ENCODE data around the gene ADAMTS20.

ADAMTS20 gene

GRCh38 chr12:43425361-43425760, 126.6 kb downstream of the ADAMTS20 start:
- Histone ChIP-seq H3K9me3 (ENCODE audit: control insufficient read depth, insufficient read depth, low read length) (no peaks in the 10 kb centered on the region), H3K27me3 (ENCODE audit: control insufficient read depth, low read length) (no peaks in the 10 kb centered on the region), H3F3A (ENCODE audit: control insufficient read depth, insufficient read depth) (no peaks in the 10 kb centered on the region), H3K4me1 (ENCODE audit: control insufficient read depth, low read length) (no peaks in the 10 kb centered on the region), H3K36me3 (ENCODE audit: control insufficient read depth, low read length) (no peaks in the 10 kb centered on the region), H3K4me2 (ENCODE audit: low read length) (no peak overlapping the region), H4K20me1 (ENCODE audit: control insufficient read depth, insufficient read depth, low read depth, low read length) (no peaks in the 10 kb centered on the region), H3K9me2 (replicated peaks; ENCODE audit: control insufficient read depth, low read length) (no peaks in the 10 kb centered on the region), H3K4me3 (ENCODE audit: low read length) (no peak overlapping the region), H3K79me2 (ENCODE audit: control insufficient read depth, low read length) (no peaks in the 10 kb centered on the region), H3K27ac (ENCODE audit: low read depth, low read length) (no peak overlapping the region)
- TF ChIP-seq CTCF (IDR thresholded peaks at IDR 0.05; ENCODE audit: low read depth, low read length, poor library complexity, severe bottlenecking) (no peak), EZH2phosphoT487 (IDR thresholded peaks at IDR 0.05; ENCODE audit: borderline replicate concordance, low read length) (no peak)

GRCh38 chr12:43416981-43417380, 135.0 kb downstream of the ADAMTS20 start:
- no peaks in the 10 kb centered on the region for H3K79me2 ChIP-seq (ENCODE audit: control insufficient read depth, low read length)
- no peaks in the 10 kb centered on the region for H3K4me1 ChIP-seq (ENCODE audit: control insufficient read depth, low read length)
- no peak overlapping the region for H3K4me3 ChIP-seq (ENCODE audit: low read length)
- no peak overlapping the region for H3K4me2 ChIP-seq (ENCODE audit: low read length)
- no peaks in the 10 kb centered on the region for H4K20me1 ChIP-seq (ENCODE audit: control insufficient read depth, insufficient read depth, low read depth, low read length)
- no peaks in the 10 kb centered on the region for H3K27me3 ChIP-seq (ENCODE audit: control insufficient read depth, low read length)
- H3K36me3 ChIP-seq (ENCODE audit: control insufficient read depth, low read length): no peaks in the 10 kb centered on the region
- H3K9me3 ChIP-seq (ENCODE audit: control insufficient read depth, insufficient read depth, low read length): no peaks in the 10 kb centered on the region
- no peaks in the 10 kb centered on the region for H3K9me2 ChIP-seq (replicated peaks; ENCODE audit: control insufficient read depth, low read length)
- H3K27ac ChIP-seq (ENCODE audit: low read depth, low read length): no peak overlapping the region
- H3F3A ChIP-seq (ENCODE audit: control insufficient read depth, insufficient read depth): no peaks in the 10 kb centered on the region
- TF ChIP-seq CTCF (IDR thresholded peaks at IDR 0.05; ENCODE audit: low read depth, low read length, poor library complexity, severe bottlenecking): no peak
- TF ChIP-seq EZH2phosphoT487 (IDR thresholded peaks at IDR 0.05; ENCODE audit: borderline replicate concordance, low read length): no peak

DNA sequence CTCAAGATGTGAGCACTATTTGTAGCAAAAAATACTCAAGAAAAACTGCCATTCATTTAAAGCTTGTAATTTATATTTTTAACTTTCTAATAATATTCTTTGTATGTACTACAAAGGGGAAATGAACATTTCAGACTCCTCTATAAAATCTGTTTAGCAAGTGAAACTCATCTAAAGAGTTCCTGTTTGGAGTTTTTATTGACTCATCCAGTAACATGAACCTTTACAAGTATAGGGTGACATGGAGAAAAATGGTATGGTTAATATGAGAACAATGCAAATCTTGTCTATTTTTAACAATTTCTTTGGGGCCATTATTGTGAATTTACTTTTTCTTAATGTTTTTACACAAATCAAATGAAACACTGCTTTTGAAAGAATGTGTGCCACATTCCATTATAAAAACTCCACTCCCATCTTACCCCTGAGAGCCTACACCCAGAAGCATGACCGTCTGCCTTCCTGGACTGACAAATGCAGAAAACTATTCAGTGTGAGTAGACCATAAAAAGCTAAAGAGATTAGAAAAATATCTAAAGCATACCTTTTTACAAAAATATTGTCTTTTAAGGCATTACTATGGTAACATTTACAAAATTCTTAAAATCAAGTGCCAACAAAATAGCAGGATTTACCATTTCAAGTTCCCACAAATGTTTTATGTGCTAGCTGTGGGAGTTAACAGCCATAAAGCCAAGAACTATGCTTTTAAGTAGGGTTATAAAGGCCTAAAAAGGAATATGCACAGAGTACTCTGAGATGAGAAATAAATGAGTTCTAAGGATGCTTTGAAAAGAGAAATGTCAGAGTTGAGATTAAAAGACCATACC, 144.0 kb downstream of the ADAMTS20 start:
- Histone ChIP-seq H3K79me2 (ENCODE audit: control insufficient read depth, low read length) (no peaks in the 10 kb centered on the region), H3K9me3 (ENCODE audit: control insufficient read depth, insufficient read depth, low read length) (no peaks in the 10 kb centered on the region), H3K27me3 (ENCODE audit: control insufficient read depth, low read length) (no peaks in the 10 kb centered on the region), H3K4me3 (ENCODE audit: low read length) (no peak overlapping the region), H3K36me3 (ENCODE audit: control insufficient read depth, low read length) (no peaks in the 10 kb centered on the region), H4K20me1 (ENCODE audit: control insufficient read depth, insufficient read depth, low read depth, low read length) (no peaks in the 10 kb centered on the region), H3K27ac (ENCODE audit: low read depth, low read length) (no peak overlapping the region), H3F3A (ENCODE audit: control insufficient read depth, insufficient read depth) (no peaks in the 10 kb centered on the region), H3K9me2 (replicated peaks; ENCODE audit: control insufficient read depth, low read length) (no peaks in the 10 kb centered on the region), H3K4me1 (ENCODE audit: control insufficient read depth, low read length) (no peaks in the 10 kb centered on the region), H3K4me2 (ENCODE audit: low read length) (no peak overlapping the region)
- TF ChIP-seq CTCF (IDR thresholded peaks at IDR 0.05; ENCODE audit: low read depth, low read length, poor library complexity, severe bottlenecking) (no peak), EZH2phosphoT487 (IDR thresholded peaks at IDR 0.05; ENCODE audit: borderline replicate concordance, low read length) (no peak)
